Measurements from ENCODE around the gene HNF1A. TPM values are rescaled to one million over a fixed set of nuclear protein-coding genes. Genes with fewer than 3 reads are reported as not detected.

HNF1A gene
- total RNA-seq, 4 donors from 2014 or later, result not detected

DNA sequence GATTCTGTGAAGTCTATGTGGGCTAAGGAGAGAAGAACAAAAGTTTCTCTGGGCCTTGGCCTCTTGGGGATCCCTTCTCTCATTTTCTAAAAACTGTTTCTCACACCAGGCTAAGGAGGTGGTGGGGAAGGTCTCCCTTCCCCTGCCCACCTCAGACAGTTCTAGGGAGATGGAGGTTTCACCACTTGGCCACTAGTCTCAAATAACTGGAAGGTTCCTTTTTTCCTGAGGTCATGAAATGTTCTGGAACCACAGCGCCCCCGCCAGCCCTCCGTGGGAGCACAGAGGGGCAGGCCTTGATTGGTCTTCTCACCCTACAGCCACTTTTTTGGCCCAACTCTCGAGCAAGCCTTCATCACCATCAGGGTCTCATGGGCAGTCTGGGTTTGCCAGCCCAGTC, 25.3 kb downstream of the HNF1A start:
- Histone ChIP-seq H3K4me1 (peaks cover 0 to 10% (median 0%) of the 10 kb centered on the region in 4 donors), H3K27ac (no peak overlapping the region), H3K9me3 (no peaks in the 10 kb centered on the region), H3K27me3 (no peaks in the 10 kb centered on the region), H3K36me3 (peaks cover 0 to 80% (median 9%) of the 10 kb centered on the region in 3 donors), H3K4me3 (no peak overlapping the region)
- no peak for DNase-seq (ENCODE audit: low spot score in 2 of 2)
- 67 to 75% methylated on average over 4 of the region's 4 CpGs for WGBS, 2 donors
- TF ChIP-seq CTCF (IDR thresholded peaks at IDR 0.05) (peak in 1 of 5 experiments; percentile 10), EP300 (IDR thresholded peaks at IDR 0.05) (no peak), POLR2A (IDR thresholded peaks at IDR 0.05) (no peak)

GRCh38 chr12:121004253-121004815, 26.0 kb downstream of the HNF1A start:
- no peak overlapping the region for H3K4me3 ChIP-seq
- 89 to 93% methylated on average over 14 to 16 of the region's 16 CpGs for WGBS, 2 donors

GRCh38 chr12:121005346-121005815, 27.0 kb downstream of the HNF1A start:
- H3K36me3 ChIP-seq, result peaks cover 8 to 97% (median 9%) of the 10 kb centered on the region in 3 donors
- H3K4me1 ChIP-seq, result no peaks in the 10 kb centered on the region
- 66% methylated on average over 9 of the region's 9 CpGs for WGBS, 2 donors
- H3K27ac ChIP-seq, result no peak overlapping the region
- no peak for DNase-seq (ENCODE audit: low spot score in 2 of 2)
- no peak for TF ChIP-seq EP300 (IDR thresholded peaks at IDR 0.05)
- TF ChIP-seq CTCF (IDR thresholded peaks at IDR 0.05), result peak in 2 of 5 experiments; percentile 16 to 31
- no peak overlapping the region for H3K4me3 ChIP-seq
- H3K27me3 ChIP-seq, result no peaks in the 10 kb centered on the region
- H3K9me3 ChIP-seq, result no peaks in the 10 kb centered on the region

More at GRCh38 chr12:121004253-121004815, 26.0 kb downstream of the HNF1A start:
- Histone ChIP-seq H3K4me1 (peaks cover 0 to 8% (median 0%) of the 10 kb centered on the region in 4 donors), H3K9me3 (no peaks in the 10 kb centered on the region), H3K27ac (no peak overlapping the region), H3K27me3 (no peaks in the 10 kb centered on the region), H3K36me3 (peaks cover 0 to 87% (median 9%) of the 10 kb centered on the region in 3 donors)
- TF ChIP-seq CTCF (IDR thresholded peaks at IDR 0.05) (no peak), POLR2A (IDR thresholded peaks at IDR 0.05) (no peak), EP300 (IDR thresholded peaks at IDR 0.05) (no peak)
- DNase-seq (ENCODE audit: low spot score in 2 of 2), result no peak

DNA sequence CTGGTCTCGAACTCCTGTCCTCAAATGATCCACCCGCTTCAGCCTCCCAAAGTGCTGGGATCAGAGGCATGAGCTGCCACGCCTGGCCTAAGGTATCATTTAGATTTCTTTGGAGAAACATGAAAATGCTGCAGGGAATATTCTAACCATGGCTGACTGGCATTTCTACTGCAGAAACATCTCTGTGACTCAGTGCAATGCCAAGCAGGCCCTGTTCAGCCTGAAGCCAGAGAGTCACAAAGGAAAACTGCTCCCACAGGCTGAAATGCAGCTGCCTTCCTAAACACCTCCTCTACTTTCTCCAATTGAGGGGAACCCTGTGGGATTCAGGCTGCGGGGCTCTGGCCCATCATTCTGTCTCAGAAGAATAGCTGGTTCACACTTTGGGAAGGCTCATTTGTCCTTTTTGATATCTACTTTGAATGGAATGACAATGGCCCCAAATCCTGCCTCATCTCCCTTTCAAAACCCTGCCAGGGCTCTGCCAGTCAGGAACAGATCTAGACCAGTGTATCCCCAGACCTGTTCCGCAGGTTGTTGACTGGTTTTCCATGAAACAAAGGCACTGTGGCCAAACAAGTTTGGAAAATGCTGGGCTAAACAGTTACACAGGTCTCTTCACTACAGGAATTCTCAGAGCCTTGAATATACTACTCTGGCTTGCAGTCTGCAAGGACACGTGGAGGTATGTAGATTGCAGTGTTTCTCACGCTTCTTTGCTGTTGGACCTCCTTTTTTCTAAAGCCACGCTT, 30.2 kb downstream of the HNF1A start:
- no peak overlapping the region for H3K27ac ChIP-seq
- no peaks in the 10 kb centered on the region for H3K4me1 ChIP-seq
- no peak for DNase-seq (ENCODE audit: low spot score in 2 of 2)
- no peaks in the 10 kb centered on the region for H3K9me3 ChIP-seq
- 95 to 98% methylated on average over 8 of the region's 8 CpGs for WGBS, 2 donors
- peaks cover 9 to 95% (median 13%) of the 10 kb centered on the region in 3 donors for H3K36me3 ChIP-seq
- no peak for TF ChIP-seq POLR2A (IDR thresholded peaks at IDR 0.05)
- no peak for TF ChIP-seq CTCF (IDR thresholded peaks at IDR 0.05)
- no peak for TF ChIP-seq EP300 (IDR thresholded peaks at IDR 0.05)
- H3K27me3 ChIP-seq, result no peaks in the 10 kb centered on the region
- H3K4me3 ChIP-seq, result no peak overlapping the region

- 48 to 53% methylated on average over 10 of the region's 10 CpGs for WGBS, 2 donors
- H3K4me3 ChIP-seq, result no peak overlapping the region
- no peaks in the 10 kb centered on the region for H3K9me3 ChIP-seq
- no peak overlapping the region for H3K27ac ChIP-seq
- H3K36me3 ChIP-seq, result peaks cover 0 to 84% (median 13%) of the 10 kb centered on the region in 3 donors
- TF ChIP-seq POLR2A (IDR thresholded peaks at IDR 0.05) (no peak), CTCF (IDR thresholded peaks at IDR 0.05) (no peak), EP300 (IDR thresholded peaks at IDR 0.05) (no peak)
- peaks cover 0 to under 1% (median 0%) of the 10 kb centered on the region in 4 donors for H3K4me1 ChIP-seq
- no peaks in the 10 kb centered on the region for H3K27me3 ChIP-seq
- DNase-seq (ENCODE audit: low spot score in 2 of 2), result no peak
Observed at GRCh38 chr12:121009741-121010140, 31.4 kb downstream of the HNF1A start.
